IPS-18a (cell line): ENCODE data around the gene MLLT1.

Experiments
- H3K27ac ChIP-seq: one replicate; pipeline ENCODE4 v1.5.1; 2013; ENCODE audit warnings: low read length
- H3K27me3 ChIP-seq: one replicate; pipeline ENCODE4 v1.6.1; 2013; ENCODE audit warnings: mild to moderate bottlenecking, low read length; ENCODE audit not compliant: control insufficient read depth, insufficient read depth
- H3K36me3 ChIP-seq: one replicate; pipeline ENCODE4 v1.6.1; 2013; ENCODE audit warnings: low read depth, low read length; ENCODE audit not compliant: control insufficient read depth
- H3K4me1 ChIP-seq: one replicate; pipeline ENCODE4 v1.6.1; 2013; ENCODE audit warnings: low read depth, low read length; ENCODE audit not compliant: control insufficient read depth
- H3K4me3 ChIP-seq: one replicate; pipeline ENCODE4 v1.5.1; 2013; ENCODE audit warnings: low read length
- H3K9ac ChIP-seq: one replicate; pipeline ENCODE4 v1.6.1; 2013; ENCODE audit warnings: mild to moderate bottlenecking, low read length, moderate library complexity
- H3K9me3 ChIP-seq: one replicate; pipeline ENCODE4 v1.6.1; 2013; ENCODE audit warnings: low read depth, low read length; ENCODE audit not compliant: control insufficient read depth

Gene MLLT1

GRCh38 chr19:6229951-6230712, 49.6 kb downstream of the MLLT1 start:
- no peak overlapping the region for H3K4me3 ChIP-seq
- H3K9ac ChIP-seq = no peak overlapping the region
- no peaks in the 10 kb centered on the region for H3K27me3 ChIP-seq
- no peak overlapping the region for H3K27ac ChIP-seq
- peaks cover 24% of the 10 kb centered on the region for H3K36me3 ChIP-seq
- H3K9me3 ChIP-seq = no peaks in the 10 kb centered on the region
- H3K4me1 ChIP-seq = no peaks in the 10 kb centered on the region

DNA sequence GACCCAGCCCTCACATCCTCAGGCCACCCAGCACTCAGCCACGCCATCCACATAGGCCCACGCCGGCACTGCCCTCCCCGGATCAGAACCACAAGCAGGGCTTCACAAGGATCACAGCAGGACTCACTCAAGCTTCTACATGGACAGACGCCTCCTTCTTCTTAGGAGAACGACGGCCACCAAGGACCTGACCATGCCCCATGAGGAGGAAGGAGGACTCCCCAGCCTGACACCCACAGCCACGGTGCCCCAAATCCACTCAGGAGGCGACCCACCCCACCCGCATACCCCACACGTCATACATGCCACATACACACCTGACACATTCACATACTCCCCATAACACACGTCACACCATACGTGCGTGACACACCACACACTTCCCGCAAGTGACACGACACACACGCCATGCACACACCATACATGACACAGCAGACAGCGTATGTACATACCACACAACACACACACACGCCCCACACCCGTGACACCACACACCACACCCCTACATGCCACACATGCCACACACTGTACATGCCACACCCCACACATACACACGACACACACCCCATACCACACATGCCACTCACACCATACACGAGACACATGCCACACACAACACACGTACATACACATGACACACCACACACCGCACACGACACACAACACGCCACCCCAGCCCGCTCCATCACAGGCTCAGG, 50.4 kb downstream of the MLLT1 start:
- H3K4me3 ChIP-seq = no peak overlapping the region
- no peak overlapping the region for H3K27ac ChIP-seq
- H3K36me3 ChIP-seq = peaks cover 24% of the 10 kb centered on the region
- no peaks in the 10 kb centered on the region for H3K4me1 ChIP-seq
- no peaks in the 10 kb centered on the region for H3K27me3 ChIP-seq
- no peaks in the 10 kb centered on the region for H3K9me3 ChIP-seq
- no peak overlapping the region for H3K9ac ChIP-seq

DNA sequence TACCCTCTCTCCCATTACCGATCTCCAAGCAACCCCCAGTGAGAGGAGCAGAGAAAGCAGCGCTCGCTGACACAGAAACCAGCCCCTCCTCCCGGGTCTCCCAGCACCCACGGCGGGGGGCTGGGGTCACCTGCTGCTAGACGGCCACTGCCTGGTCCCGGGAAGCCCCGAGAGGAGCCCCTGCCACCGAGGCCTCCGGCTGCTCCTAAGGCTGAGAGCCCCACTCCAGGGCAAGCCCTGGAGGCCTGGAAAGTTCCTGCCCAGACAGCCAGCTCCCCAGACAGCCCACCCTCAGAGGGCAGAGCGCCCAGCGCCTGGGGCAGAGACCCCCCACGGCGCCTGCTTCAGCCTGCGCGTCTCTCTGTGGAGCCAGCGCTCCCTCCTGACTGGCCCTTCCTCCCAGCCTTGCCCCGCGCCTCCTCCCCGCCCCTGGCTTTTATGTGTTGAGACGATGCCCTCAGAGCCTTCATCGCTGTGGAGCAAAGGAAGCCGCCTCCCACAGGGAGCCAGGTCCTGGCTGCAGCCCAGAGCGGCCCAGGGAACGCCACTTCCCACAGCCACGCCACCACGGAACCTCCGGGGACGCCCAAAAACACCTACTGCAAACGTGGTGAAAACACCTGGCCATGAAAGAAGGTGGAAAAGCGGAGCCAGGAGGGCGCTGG, 51.1 kb downstream of the MLLT1 start:
- Histone ChIP-seq H3K4me3 (no peak overlapping the region), H3K27ac (no peak overlapping the region), H3K9ac (no peak overlapping the region), H3K36me3 (peaks cover 24% of the 10 kb centered on the region), H3K4me1 (no peaks in the 10 kb centered on the region), H3K9me3 (no peaks in the 10 kb centered on the region), H3K27me3 (no peaks in the 10 kb centered on the region)

DNA sequence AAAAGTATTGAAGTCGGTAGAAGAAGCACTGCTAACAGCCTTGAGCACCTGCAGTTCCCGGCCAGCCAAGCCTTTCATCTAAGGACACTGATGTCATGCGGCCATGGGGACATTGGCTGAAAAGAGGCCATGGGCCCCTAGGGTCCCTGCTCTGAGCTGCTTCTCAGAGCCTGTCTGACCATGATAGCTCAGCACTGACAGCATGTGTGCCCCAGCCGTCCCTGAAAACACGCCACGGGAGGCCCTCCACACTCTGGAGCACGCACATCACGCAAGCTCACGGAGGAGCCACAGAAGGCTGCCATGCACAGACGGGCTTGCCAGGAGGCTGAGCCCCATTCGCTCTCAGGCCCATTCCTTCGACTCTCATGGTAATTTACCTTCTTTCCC, 51.8 kb downstream of the MLLT1 start:
- Histone ChIP-seq H3K27ac (no peak overlapping the region), H3K4me1 (no peaks in the 10 kb centered on the region), H3K9me3 (no peaks in the 10 kb centered on the region), H3K4me3 (no peak overlapping the region), H3K36me3 (peaks cover 24% of the 10 kb centered on the region), H3K9ac (no peak overlapping the region), H3K27me3 (no peaks in the 10 kb centered on the region)

GRCh38 chr19:6227156-6227935, 52.4 kb downstream of the MLLT1 start:
- Histone ChIP-seq H3K27ac (no peak overlapping the region), H3K4me3 (no peak overlapping the region), H3K4me1 (no peaks in the 10 kb centered on the region)

GRCh38 chr19:6226444-6227155, 53.2 kb downstream of the MLLT1 start:
- H3K27ac ChIP-seq = no peak overlapping the region
- no peaks in the 10 kb centered on the region for H3K4me1 ChIP-seq

More at GRCh38 chr19:6227156-6227935, 52.4 kb downstream of the MLLT1 start:
- Histone ChIP-seq H3K9ac (no peak overlapping the region), H3K36me3 (peaks cover 24% of the 10 kb centered on the region), H3K9me3 (no peaks in the 10 kb centered on the region), H3K27me3 (no peaks in the 10 kb centered on the region)

GRCh38 chr19:6226012-6226411, 53.8 kb downstream of the MLLT1 start:
- Histone ChIP-seq H3K9ac (no peak overlapping the region), H3K27ac (no peak overlapping the region), H3K27me3 (no peaks in the 10 kb centered on the region), H3K9me3 (no peaks in the 10 kb centered on the region), H3K4me1 (no peaks in the 10 kb centered on the region), H3K4me3 (no peak overlapping the region), H3K36me3 (peaks cover 35% of the 10 kb centered on the region)

More at GRCh38 chr19:6226444-6227155, 53.2 kb downstream of the MLLT1 start:
- no peaks in the 10 kb centered on the region for H3K9me3 ChIP-seq
- no peaks in the 10 kb centered on the region for H3K27me3 ChIP-seq
- no peak overlapping the region for H3K4me3 ChIP-seq
- no peak overlapping the region for H3K9ac ChIP-seq
- H3K36me3 ChIP-seq = peaks cover 29% of the 10 kb centered on the region

GRCh38 chr19:6225232-6225865, 54.4 kb downstream of the MLLT1 start:
- Histone ChIP-seq H3K27ac (no peak overlapping the region), H3K9ac (no peak overlapping the region), H3K36me3 (peaks cover 32% of the 10 kb centered on the region), H3K27me3 (no peaks in the 10 kb centered on the region), H3K9me3 (no peaks in the 10 kb centered on the region), H3K4me1 (no peaks in the 10 kb centered on the region), H3K4me3 (no peak overlapping the region)

- Histone ChIP-seq H3K9me3 (no peaks in the 10 kb centered on the region), H3K36me3 (peaks cover 23% of the 10 kb centered on the region), H3K4me1 (no peaks in the 10 kb centered on the region), H3K9ac (no peak overlapping the region), H3K27ac (no peak overlapping the region), H3K4me3 (no peak overlapping the region), H3K27me3 (no peaks in the 10 kb centered on the region)
Observed at GRCh38 chr19:6224308-6224675, 55.5 kb downstream of the MLLT1 start.

GRCh38 chr19:6223461-6224307, 56.1 kb downstream of the MLLT1 start:
- Histone ChIP-seq H3K27ac (no peak overlapping the region), H3K9ac (no peak overlapping the region), H3K4me1 (no peaks in the 10 kb centered on the region), H3K4me3 (no peak overlapping the region), H3K27me3 (no peaks in the 10 kb centered on the region), H3K9me3 (no peaks in the 10 kb centered on the region), H3K36me3 (peaks cover 23% of the 10 kb centered on the region)
